Fibroblast of the conjunctiva (primary cell): ENCODE measurements around the gene SCNN1B.

ENCODE experiments used
- DNase-seq: peaks from one replicate; pipeline ENCODE4 v3.0.0-alpha.2; 2010; ENCODE audit warnings: low read depth

Gene SCNN1B

GRCh38 chr16:23408242-23408822, 106.2 kb downstream of the SCNN1B start:
- DNase-seq: no peak

- no peak for DNase-seq
Observed at GRCh38 chr16:23408823-23409298, 106.8 kb downstream of the SCNN1B start.

- no peak for DNase-seq
Observed at GRCh38 chr16:23409522-23409921, 107.4 kb downstream of the SCNN1B start.

- no peak for DNase-seq
Observed at GRCh38 chr16:23410176-23410575, 108.1 kb downstream of the SCNN1B start.

GRCh38 chr16:23414731-23415130, 112.6 kb downstream of the SCNN1B start:
- no peak for DNase-seq

- DNase-seq: no peak
Observed at GRCh38 chr16:23416816-23417215, 114.7 kb downstream of the SCNN1B start.

- DNase-seq: peak; percentile 24
Observed at GRCh38 chr16:23420011-23420410, 117.9 kb downstream of the SCNN1B start.

GRCh38 chr16:23423496-23424049, 121.5 kb downstream of the SCNN1B start:
- DNase-seq: peak; percentile 78

GRCh38 chr16:23424292-23424958, 122.3 kb downstream of the SCNN1B start:
- no peak for DNase-seq

GRCh38 chr16:23428351-23428750, 126.2 kb downstream of the SCNN1B start:
- DNase-seq: no peak
